SU-DHL-6 (cell line): Measurements from ENCODE around the gene YTHDF1.

Source experiments
- H2AFZ ChIP-seq: fragments of 200-600 bp; sonication (generic); 2 replicates; pipeline ENCODE4 v1.6.1; 2014; ENCODE audit warnings: low read depth, mild to moderate bottlenecking, moderate library complexity, mixed read lengths, antibody characterized with exemption, low read length; ENCODE audit not compliant: severe bottlenecking
- H3F3A ChIP-seq: fragments of 200-600 bp; shearing (Covaris generic); 2 replicates; pipeline ENCODE4 v1.6.0; 2016; ENCODE audit warnings: antibody characterized with exemption, mild to moderate bottlenecking; ENCODE audit not compliant: insufficient read depth
- H3K27ac ChIP-seq: fragments of 200-600 bp; sonication (generic); 2 replicates; pipeline ENCODE4 v1.5.1; 2016; ENCODE audit warnings: low read depth, mild to moderate bottlenecking, low read length, moderate library complexity, mixed read lengths
- H3K27me3 ChIP-seq: fragments of 200-600 bp; sonication (generic), shearing (Covaris generic); 2 replicates; pipeline ENCODE4 v1.6.0; 2014; ENCODE audit warnings: mild to moderate bottlenecking, low read length
- H3K36me3 ChIP-seq: fragments of 200-600 bp; sonication (generic); 2 replicates; pipeline ENCODE4 v1.6.1; 2014; ENCODE audit warnings: mild to moderate bottlenecking, low read length, mixed read lengths
- H3K4me2 ChIP-seq: fragments of 300-600, 200-600 bp; shearing (Covaris generic), sonication (generic); 2 replicates; pipeline ENCODE4 v1.6.0; 2014; ENCODE audit warnings: low read length, low read depth, mild to moderate bottlenecking; ENCODE audit not compliant: poor library complexity, severe bottlenecking
- H3K4me3 ChIP-seq: fragments of 200-600 bp; sonication (generic); 2 replicates; pipeline ENCODE4 v1.5.1; 2014; ENCODE audit warnings: antibody characterized with exemption, low read length, mild to moderate bottlenecking, mixed read lengths; ENCODE audit not compliant: insufficient read depth, poor library complexity, severe bottlenecking
- H3K79me2 ChIP-seq: fragments of 200-600 bp; sonication (generic); 2 replicates; pipeline ENCODE4 v1.6.1; 2014; ENCODE audit warnings: mild to moderate bottlenecking, low read length, moderate library complexity; ENCODE audit not compliant: insufficient read depth
- H3K9ac ChIP-seq: fragments of 200-600 bp; sonication (generic); 2 replicates; pipeline ENCODE4 v1.7.0; 2014; ENCODE audit warnings: mild to moderate bottlenecking, low read length
- H3K9me2 ChIP-seq: fragments of 200-600 bp; sonication (generic); replicated peaks from 2 replicates; pipeline ENCODE4 v1.6.1; 2014; ENCODE audit warnings: low read length; ENCODE audit not compliant: insufficient read depth
- H3K9me3 ChIP-seq: fragments of 200-600 bp; sonication (generic); 2 replicates; pipeline ENCODE4 v1.6.1; 2014; ENCODE audit warnings: low read length, mixed read lengths; ENCODE audit not compliant: insufficient read depth
- H4K20me1 ChIP-seq: fragments of 200-600 bp; sonication (generic); 2 replicates; pipeline ENCODE4 v1.6.1; 2014; ENCODE audit warnings: low read depth, mild to moderate bottlenecking, antibody characterized with exemption, low read length, moderate library complexity, mixed read lengths
- EZH2phosphoT487 ChIP-seq: fragments of 200-600 bp; sonication (generic), shearing (Covaris generic); conservative IDR thresholded peaks from 2 replicates; pipeline ENCODE4 v1.6.1; 2018; ENCODE audit warnings: mild to moderate bottlenecking, antibody characterized with exemption, low read length, moderate library complexity, mixed read lengths
- TF ChIP-seq, protein P1 (sequence below): fragments of 200-600 bp; sonication (generic); IDR thresholded peaks from one replicate; pipeline ENCODE4 v1.5.1; 2017; ENCODE audit warnings: antibody characterized with exemption, mild to moderate bottlenecking, low read length, moderate library complexity; ENCODE audit not compliant: insufficient read depth, poor library complexity, severe bottlenecking

The YTHDF1 gene

DNA sequence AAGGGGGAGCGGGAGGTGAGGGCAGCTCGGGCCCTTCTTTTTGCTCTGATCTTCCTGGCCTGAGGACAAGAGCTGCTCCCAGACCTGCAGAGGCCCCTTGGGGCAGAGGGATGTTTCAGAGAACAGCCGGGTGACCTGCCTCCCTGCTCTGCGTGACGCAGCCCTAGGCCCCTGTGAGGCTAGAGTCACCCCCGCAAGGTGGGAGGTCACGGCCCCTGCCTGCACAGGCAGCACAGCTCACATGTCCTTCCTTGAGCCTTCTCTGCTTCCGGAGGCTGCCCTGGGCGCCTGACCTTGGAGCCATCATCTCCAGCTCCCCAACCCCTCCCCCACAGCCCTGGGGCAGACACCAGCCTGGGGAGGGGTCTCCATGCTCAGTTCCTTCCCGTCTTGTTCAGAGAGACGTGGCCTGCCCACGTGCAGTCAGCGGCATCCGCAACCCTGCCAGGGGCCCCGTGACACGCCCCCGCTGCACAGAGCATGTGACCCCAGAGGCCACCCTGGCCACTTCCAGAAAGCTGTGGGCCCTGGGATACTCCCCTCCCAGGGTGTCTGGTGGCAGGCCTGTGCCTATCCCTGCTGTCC, 19.6 kb upstream of the YTHDF1 start, which contains the start of gene BIRC7:
Gene BIRC7, plus strand, starts transcription at position 507 of the 585 bp plus-strand sequence. CDS start 192 bp downstream, outside the sequence.
- Histone ChIP-seq H3K27me3 (no peaks in the 10 kb centered on the region), H4K20me1 (no peaks in the 10 kb centered on the region), H3F3A (no peaks in the 10 kb centered on the region), H3K36me3 (no peaks in the 10 kb centered on the region), H3K4me3 (no peak within 1 kb of the TSS), H3K9me2 (no peaks in the 10 kb centered on the region), H3K27ac (no peak within 1 kb of the TSS), H3K9me3 (no peaks in the 10 kb centered on the region), H3K4me2 (no peak within 1 kb of the TSS), H2AFZ (no peak within 1 kb of the TSS), H3K79me2 (no peaks in the 10 kb centered on the region), H3K9ac (no peak within 1 kb of the TSS)
- TF ChIP-seq, protein P1, sequence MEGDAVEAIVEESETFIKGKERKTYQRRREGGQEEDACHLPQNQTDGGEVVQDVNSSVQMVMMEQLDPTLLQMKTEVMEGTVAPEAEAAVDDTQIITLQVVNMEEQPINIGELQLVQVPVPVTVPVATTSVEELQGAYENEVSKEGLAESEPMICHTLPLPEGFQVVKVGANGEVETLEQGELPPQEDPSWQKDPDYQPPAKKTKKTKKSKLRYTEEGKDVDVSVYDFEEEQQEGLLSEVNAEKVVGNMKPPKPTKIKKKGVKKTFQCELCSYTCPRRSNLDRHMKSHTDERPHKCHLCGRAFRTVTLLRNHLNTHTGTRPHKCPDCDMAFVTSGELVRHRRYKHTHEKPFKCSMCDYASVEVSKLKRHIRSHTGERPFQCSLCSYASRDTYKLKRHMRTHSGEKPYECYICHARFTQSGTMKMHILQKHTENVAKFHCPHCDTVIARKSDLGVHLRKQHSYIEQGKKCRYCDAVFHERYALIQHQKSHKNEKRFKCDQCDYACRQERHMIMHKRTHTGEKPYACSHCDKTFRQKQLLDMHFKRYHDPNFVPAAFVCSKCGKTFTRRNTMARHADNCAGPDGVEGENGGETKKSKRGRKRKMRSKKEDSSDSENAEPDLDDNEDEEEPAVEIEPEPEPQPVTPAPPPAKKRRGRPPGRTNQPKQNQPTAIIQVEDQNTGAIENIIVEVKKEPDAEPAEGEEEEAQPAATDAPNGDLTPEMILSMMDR = no peak
- no peak for TF ChIP-seq EZH2phosphoT487

DNA sequence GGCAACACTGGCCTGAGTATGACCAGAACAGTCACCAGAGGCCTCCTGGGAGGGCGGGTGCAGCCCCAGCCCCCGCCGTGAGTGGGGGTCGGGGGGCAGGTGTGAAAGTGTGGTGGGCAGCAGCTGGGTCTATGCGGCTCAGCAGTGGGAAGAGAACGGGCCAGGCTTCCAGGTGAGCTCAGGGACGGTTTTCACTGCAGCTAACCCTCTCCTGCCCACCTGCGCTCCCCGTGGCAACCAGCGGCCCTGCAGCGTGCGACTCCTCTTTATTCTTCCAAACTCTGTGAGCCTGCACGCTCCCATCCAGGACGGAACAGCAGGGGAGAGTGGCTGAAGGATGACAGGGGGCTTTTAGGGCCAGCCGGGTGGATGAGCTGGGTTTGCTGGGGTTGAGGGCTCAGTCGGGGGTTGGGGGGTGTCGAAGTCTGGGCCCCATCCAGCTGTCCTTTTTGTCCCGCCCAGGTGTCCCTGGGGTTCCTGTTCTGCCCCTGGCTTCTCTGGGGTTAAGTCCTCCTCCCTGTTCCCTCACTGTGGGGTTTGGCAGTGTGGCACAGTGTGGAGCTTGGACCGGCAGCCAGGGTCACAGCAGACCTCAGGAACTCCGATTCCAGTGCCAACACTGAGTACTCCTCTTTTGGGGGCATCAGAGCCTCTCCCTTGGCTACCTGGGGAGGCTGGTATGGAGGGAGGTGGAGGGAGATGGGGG, 18.9 kb upstream of the YTHDF1 start:
- H2AFZ ChIP-seq = no peak overlapping the region
- no peak for TF ChIP-seq EZH2phosphoT487
- TF ChIP-seq, protein P1 = peak; percentile 19
- H3K36me3 ChIP-seq = no peaks in the 10 kb centered on the region
- no peaks in the 10 kb centered on the region for H3K79me2 ChIP-seq
- H3K4me3 ChIP-seq = no peak overlapping the region
- no peaks in the 10 kb centered on the region for H3K9me3 ChIP-seq
- H3K9ac ChIP-seq = no peak overlapping the region
- no peak overlapping the region for H3K4me2 ChIP-seq
- no peaks in the 10 kb centered on the region for H4K20me1 ChIP-seq
- H3F3A ChIP-seq = no peaks in the 10 kb centered on the region
- no peak overlapping the region for H3K27ac ChIP-seq
- no peaks in the 10 kb centered on the region for H3K9me2 ChIP-seq
- H3K27me3 ChIP-seq = no peaks in the 10 kb centered on the region

DNA sequence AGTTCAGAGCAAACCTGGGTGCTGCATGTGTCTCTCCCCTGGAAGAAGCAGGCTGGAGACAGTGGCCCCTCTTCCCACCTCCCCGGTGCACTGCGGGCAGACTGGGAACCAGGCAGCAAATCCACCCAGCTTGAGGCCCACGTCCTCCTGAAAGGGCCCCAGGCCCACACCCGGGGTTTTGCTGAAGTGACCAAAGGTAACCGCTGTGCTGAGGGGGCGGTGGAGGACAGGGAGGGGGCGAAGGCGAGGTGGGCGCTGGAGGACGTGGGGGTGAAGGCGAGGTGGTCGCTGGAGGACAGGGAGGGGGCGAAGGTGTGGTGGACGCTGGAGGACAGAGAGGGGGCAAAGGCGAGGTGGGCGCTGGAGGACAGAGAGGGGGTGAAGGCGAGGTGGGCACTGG, 18.0 kb upstream of the YTHDF1 start:
- H3K36me3 ChIP-seq = no peaks in the 10 kb centered on the region
- H3K9me2 ChIP-seq = no peaks in the 10 kb centered on the region
- no peaks in the 10 kb centered on the region for H3K9me3 ChIP-seq
- no peaks in the 10 kb centered on the region for H4K20me1 ChIP-seq
- no peaks in the 10 kb centered on the region for H3F3A ChIP-seq
- TF ChIP-seq EZH2phosphoT487 = no peak
- TF ChIP-seq, protein P1 = no peak
- H3K27me3 ChIP-seq = no peaks in the 10 kb centered on the region
- H2AFZ ChIP-seq = no peak overlapping the region
- H3K27ac ChIP-seq = no peak overlapping the region
- no peaks in the 10 kb centered on the region for H3K79me2 ChIP-seq
- no peak overlapping the region for H3K9ac ChIP-seq
- H3K4me3 ChIP-seq = no peak overlapping the region
- H3K4me2 ChIP-seq = no peak overlapping the region
